Ovary (tissue), 3 donors: ENCODE results near the gene TMCO4.

Source experiments
- CTCF ChIP-seq, 3 donors: fragments of 450-650 bp in 2 of 3; fragments of 200-600 bp in 1 of 3; IDR thresholded peaks; one replicate each; pipeline versions ENCODE4 v1.5.1 to v1.8.0; 2016 to 2022; ENCODE audit warnings: antibody characterized with exemption in 3 of 3, mild to moderate bottlenecking in 1 of 3
- EP300 ChIP-seq: sonication (generic); formaldehyde crosslinking; IDR thresholded peaks from one replicate; pipeline ENCODE4 v1.6.1; 2017; ENCODE audit warnings: antibody characterized with exemption
- POLR2A ChIP-seq: fragments of 450-650 bp; IDR thresholded peaks from one replicate; pipeline ENCODE4 v1.6.1; 2017; ENCODE audit warnings: antibody characterized with exemption, mild to moderate bottlenecking, moderate library complexity
- donor health status: DM: no; HTN: no; CAD: no.

DNA sequence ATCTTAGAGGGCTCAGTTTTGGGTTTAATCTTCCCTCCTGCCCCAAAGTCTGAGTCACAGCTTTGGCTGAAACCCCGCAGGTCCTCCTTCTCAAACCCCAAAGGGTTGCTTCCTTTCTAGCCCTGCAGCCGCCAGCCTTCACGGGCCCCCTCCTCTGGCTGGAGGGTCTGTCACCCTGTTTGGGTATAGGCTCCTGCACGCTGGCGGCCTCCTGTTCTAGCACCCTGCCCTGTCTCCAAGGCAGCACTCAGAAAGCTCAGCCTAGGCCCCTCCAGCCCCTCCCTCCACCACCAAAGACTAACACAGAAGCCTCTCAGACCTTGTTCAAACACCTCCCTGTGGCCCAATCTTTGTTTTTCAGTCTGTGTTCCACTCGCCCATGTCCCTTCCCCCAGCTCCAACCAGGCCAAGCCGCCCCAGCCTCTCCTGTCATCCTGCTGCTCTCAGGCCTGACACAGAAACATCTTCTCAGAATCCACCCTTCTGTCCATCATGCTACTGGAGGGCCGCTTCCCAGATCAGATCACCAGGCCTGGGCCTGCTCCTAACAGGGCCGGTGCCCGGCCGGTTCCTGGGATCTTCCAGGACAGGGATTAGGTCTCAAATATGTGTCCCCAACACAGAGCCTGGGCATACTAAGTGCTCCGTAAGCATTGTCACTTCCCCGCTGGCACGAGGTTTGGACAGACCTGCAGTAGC, 99.5 kb downstream of the TMCO4 start:
- TF ChIP-seq CTCF (IDR thresholded peaks at IDR 0.05): no peak
- no peak for TF ChIP-seq EP300
- TF ChIP-seq POLR2A: no peak
